ENCODE data around the gene FBXO40. TPM values are rescaled to one million over a fixed set of nuclear protein-coding genes. Genes with fewer than 3 reads are reported as not detected.

Gene FBXO40
- total and polyA plus RNA-seq, 2 donors (not counting 1 experiment from before 2014, with no cell fraction given), result not detected

- peak overlapping the region; percentile 84 for H2AFZ ChIP-seq (ENCODE audit: insufficient read depth, low read depth, low read length, poor library complexity, severe bottlenecking)
- peak; percentile 42 for DNase-seq
- H3K36me3 ChIP-seq (replicated peaks in 1 of 2; ENCODE audit: control extremely low read depth in 1 of 2, control insufficient read depth in 1 of 2, extremely low read depth in 1 of 2, insufficient read depth in 2 of 2, low read length in 1 of 2), result peaks cover 0 to 55% of the 10 kb centered on the region in 2 experiments
- CTCF ChIA-PET, result interaction anchor here (1.3 to 1.5 kb wide), 2 partner anchors 9 to 329 kb away, joined by 5 to 6 read pairs; no protein-coding TSS in a partner anchor
- WGBS (ENCODE audit: insufficient coverage), result 57% methylated on average over 2 of the region's 6 CpGs
- TF ChIP-seq CTCF (IDR thresholded peaks at IDR 0.05) (no peak), EZH2 (IDR thresholded peaks at IDR 0.05; ENCODE audit: borderline replicate concordance, insufficient read depth, low read depth, low read length, poor library complexity, severe bottlenecking) (no peak)
- H3K27me3 ChIP-seq (replicated peaks in 1 of 4; ENCODE audit: control extremely low read depth in 1 of 4, control insufficient read depth in 3 of 4, insufficient read depth in 4 of 4, low read length in 3 of 4), result no peaks in the 10 kb centered on the region
- no peak for ATAC-seq (ENCODE audit: low read depth)
- H3K4me3 ChIP-seq (ENCODE audit: control extremely low read depth in 1 of 5, extremely low read depth in 1 of 5, insufficient read depth in 1 of 5, low read depth in 2 of 5, low read length in 4 of 5), result peak overlapping the region in 1 of 5 experiments; percentile 83
- peak overlapping the region; percentile 82 for H3K9ac ChIP-seq (ENCODE audit: low read length)
- H3K9me3 ChIP-seq (ENCODE audit: control extremely low read depth in 1 of 3, control insufficient read depth in 2 of 3, insufficient read depth in 1 of 3, low read length in 2 of 3), result no peaks in the 10 kb centered on the region
- Mint-ChIP-seq H3K4me1 (peaks cover 50% of the 10 kb centered on the region), H3K9me3 (ENCODE audit: insufficient read depth) (no peaks in the 10 kb centered on the region), H3K27me3 (no peaks in the 10 kb centered on the region), H3K27ac (peak overlapping the region; percentile 98), H3K4me3 (peak overlapping the region; percentile 97)
- H3K4me2 ChIP-seq (replicated peaks; ENCODE audit: low read depth, low read length, poor library complexity, severe bottlenecking), result peak overlapping the region; percentile 84
- peaks cover 34 to 39% of the 10 kb centered on the region in 2 donors for H3K4me1 ChIP-seq (ENCODE audit: control insufficient read depth in 2 of 2, insufficient read depth in 2 of 2, low read length in 2 of 2)
- H3K79me2 ChIP-seq (ENCODE audit: control insufficient read depth, insufficient read depth, low read length), result peaks cover 44% of the 10 kb centered on the region
- POLR2A ChIA-PET, result interaction anchor here (0.7 kb wide), 1 partner anchor 416 kb away, joined by 3 read pairs; no protein-coding TSS in a partner anchor
- peaks cover 23% of the 10 kb centered on the region for H4K20me1 ChIP-seq (ENCODE audit: control insufficient read depth, insufficient read depth, low read length, poor library complexity, severe bottlenecking)
- intact Hi-C loops (cut with micrococcal nuclease), result loop anchor here (2.0 to 5.0 kb wide), 2 partner anchors 336 to 597 kb away; no protein-coding TSS in a partner anchor
- peak overlapping the region; percentile 90 to 94 for H3K27ac ChIP-seq (ENCODE audit: low read length in 2 of 2)
Measured at GRCh38 chr3:121661376-121661775, 68.2 kb downstream of the FBXO40 start.

- no peaks in the 10 kb centered on the region for H3K9me3 Mint-ChIP-seq (ENCODE audit: insufficient read depth)
- Histone ChIP-seq H2AFZ (ENCODE audit: insufficient read depth, low read depth, low read length, poor library complexity, severe bottlenecking) (no peak overlapping the region), H3K27me3 (replicated peaks in 1 of 4; ENCODE audit: control extremely low read depth in 1 of 4, control insufficient read depth in 3 of 4, insufficient read depth in 4 of 4, low read length in 3 of 4) (no peaks in the 10 kb centered on the region), H3K9ac (ENCODE audit: low read length) (no peak overlapping the region), H3K9me3 (ENCODE audit: control extremely low read depth in 1 of 3, control insufficient read depth in 2 of 3, insufficient read depth in 1 of 3, low read length in 2 of 3) (no peaks in the 10 kb centered on the region), H3K4me1 (ENCODE audit: control insufficient read depth in 2 of 2, insufficient read depth in 2 of 2, low read length in 2 of 2) (peaks cover 34 to 38% of the 10 kb centered on the region in 2 donors), H3K27ac (ENCODE audit: low read length in 2 of 2) (no peak overlapping the region), H3K4me2 (replicated peaks; ENCODE audit: low read depth, low read length, poor library complexity, severe bottlenecking) (no peak overlapping the region), H3K36me3 (replicated peaks in 1 of 2; ENCODE audit: control extremely low read depth in 1 of 2, control insufficient read depth in 1 of 2, extremely low read depth in 1 of 2, insufficient read depth in 2 of 2, low read length in 1 of 2) (peaks cover 0 to 54% of the 10 kb centered on the region in 2 experiments), H4K20me1 (ENCODE audit: control insufficient read depth, insufficient read depth, low read length, poor library complexity, severe bottlenecking) (peaks cover 23% of the 10 kb centered on the region), H3K79me2 (ENCODE audit: control insufficient read depth, insufficient read depth, low read length) (peaks cover 30% of the 10 kb centered on the region), H3K4me3 (ENCODE audit: control extremely low read depth in 1 of 5, extremely low read depth in 1 of 5, insufficient read depth in 1 of 5, low read depth in 2 of 5, low read length in 4 of 5) (no peak overlapping the region)
- H3K4me1 Mint-ChIP-seq, result peaks cover 40% of the 10 kb centered on the region
- TF ChIP-seq EZH2 (IDR thresholded peaks at IDR 0.05; ENCODE audit: borderline replicate concordance, insufficient read depth, low read depth, low read length, poor library complexity, severe bottlenecking) (no peak), CTCF (IDR thresholded peaks at IDR 0.05) (no peak)
- ChIA-PET CTCF (no interaction called here), POLR2A (no interaction called here)
- DNase-seq (no peak), ATAC-seq (ENCODE audit: low read depth) (no peak)
- no peaks in the 10 kb centered on the region for H3K27me3 Mint-ChIP-seq
- H3K27ac Mint-ChIP-seq, result no peak overlapping the region
- intact Hi-C loops (cut with micrococcal nuclease), result loop anchor here (5.0 kb wide), 1 partner anchor 335 kb away; no protein-coding TSS in a partner anchor
- no peak overlapping the region for H3K4me3 Mint-ChIP-seq
Measured at GRCh38 chr3:121662742-121663141, 69.6 kb downstream of the FBXO40 start.
